Measurements from ENCODE around the gene PTBP1. TPM values are rescaled to one million over a fixed set of nuclear protein-coding genes. Genes with fewer than 3 reads are reported as not detected.
"Not testable (repeated sequence)": the region's sequence is repeated elsewhere in the genome, so short reads cannot be mapped to it uniquely, and the experiment has no call there.

Gene PTBP1
- total RNA-seq, 4 donors from 2014 or later = 139 to 167 (median 156) TPM

- no peak for DNase-seq
- Histone ChIP-seq H3K4me3 (peak overlapping the region in 1 of 4 donors; percentile 47), H3K9me3 (no peaks in the 10 kb centered on the region), H3K27ac (peak overlapping the region; percentile 26 to 90 (median 78)), H3K27me3 (peaks cover 0 to 93% (median 1%) of the 10 kb centered on the region in 4 donors), H3K36me3 (no peaks in the 10 kb centered on the region), H3K4me1 (peaks cover 15 to 40% (median 16%) of the 10 kb centered on the region in 3 donors)
- WGBS, 2 donors = 6 to 67% methylated on average over 1 to 5 of the region's 13 CpGs
- no peak for TF ChIP-seq CTCF (IDR thresholded peaks at IDR 0.05)
- TF ChIP-seq POLR2A (IDR thresholded peaks at IDR 0.05) = no peak
- intact Hi-C loops (cut with DNase I) = loop anchor here (10.0 kb wide), 2 partner anchors 76 to 134 kb away; partner anchors contain the start of gene WDR18
These were observed 53.7 kb downstream of the PTBP1 start for GRCh38 chr19:850979-851335.

GRCh38 chr19:852136-853013 lies 55.1 kb downstream of the PTBP1 start, which contains the start of gene ELANE:
Gene ELANE, plus strand, starts transcription at chr19:852303. Its CDS starts 26 bp downstream, at chr19:852329.
- Histone ChIP-seq H3K27ac (peak within 1 kb of the TSS; percentile 26 to 90 (median 78)), H3K27me3 (peaks cover 0 to 81% (median 1%) of the 10 kb centered on the region in 4 donors), H3K9me3 (no peaks in the 10 kb centered on the region), H3K4me1 (peaks cover 15 to 40% (median 16%) of the 10 kb centered on the region in 3 donors), H3K36me3 (no peaks in the 10 kb centered on the region), H3K4me3 (no peak within 1 kb of the TSS)
- WGBS, 2 donors = 44 to 46% methylated on average over 14 to 21 of the region's 55 CpGs
- DNase-seq = no peak
- TF ChIP-seq CTCF (IDR thresholded peaks at IDR 0.05) = no peak
- TF ChIP-seq POLR2A (IDR thresholded peaks at IDR 0.05) = no peak
- intact Hi-C loops (cut with DNase I) = loop anchor here (10.0 kb wide), 2 partner anchors 78 to 132 kb away; partner anchors contain the start of gene WDR18

- TF ChIP-seq POLR2A (IDR thresholded peaks at IDR 0.05) = no peak
- TF ChIP-seq CTCF (IDR thresholded peaks at IDR 0.05) = no peak
- H3K36me3 ChIP-seq = no peaks in the 10 kb centered on the region
- WGBS, 2 donors = no CpG with 5 or more reads among the region's 67 CpGs
- no peak overlapping the region for H3K4me3 ChIP-seq
- peaks cover 0 to 77% (median 0%) of the 10 kb centered on the region in 4 donors for H3K27me3 ChIP-seq
- intact Hi-C loops (cut with DNase I) = loop anchor here (10.0 kb wide), 2 partner anchors 78 to 132 kb away; partner anchors contain the start of gene WDR18
- H3K9me3 ChIP-seq = no peaks in the 10 kb centered on the region
- peaks cover 9 to 35% (median 16%) of the 10 kb centered on the region in 3 donors for H3K4me1 ChIP-seq
- no peak for DNase-seq
- H3K27ac ChIP-seq = no peak overlapping the region
These were observed 55.8 kb downstream of the PTBP1 start for GRCh38 chr19:853014-853585.

- intact Hi-C loops (cut with DNase I) = loop anchor here (10.0 kb wide), 2 partner anchors 79 to 131 kb away; partner anchors contain the start of gene WDR18
- H3K4me3 ChIP-seq, H3K9me3 ChIP-seq, H3K27ac ChIP-seq, H3K36me3 ChIP-seq, DNase-seq: not testable (repeated sequence)
- Histone ChIP-seq H3K27me3 (peaks cover 0 to 77% (median 0%) of the 10 kb centered on the region in 4 donors), H3K4me1 (peaks cover 8 to 33% (median 16%) of the 10 kb centered on the region in 3 donors)
- 70 to 82% methylated on average over 4 of the region's 17 CpGs for WGBS, 2 donors
These were observed 56.5 kb downstream of the PTBP1 start for GRCh38 chr19:853614-854220.

- no peak for DNase-seq
- WGBS, 2 donors = 65 to 67% methylated on average over 6 of the region's 6 CpGs
- Histone ChIP-seq H3K27me3 (peaks cover 0 to 78% (median 0%) of the 10 kb centered on the region in 4 donors), H3K9me3 (no peaks in the 10 kb centered on the region), H3K4me1 (peaks cover 10 to 42% (median 21%) of the 10 kb centered on the region in 3 donors), H3K36me3 (no peaks in the 10 kb centered on the region), H3K27ac (no peak overlapping the region), H3K4me3 (no peak overlapping the region)
- TF ChIP-seq POLR2A (IDR thresholded peaks at IDR 0.05) (no peak), CTCF (IDR thresholded peaks at IDR 0.05) (no peak)
- intact Hi-C loops (cut with DNase I) = loop anchor here (10.0 kb wide), 2 partner anchors 80 to 130 kb away; partner anchors contain the start of gene WDR18
These were observed 57.3 kb downstream of the PTBP1 start for GRCh38 chr19:854549-854948.

All from esophagus squamous epithelium (tissue), 5 donors.